ENCODE data around the gene MT1M. TPM values are rescaled to one million over a fixed set of nuclear protein-coding genes. Genes with fewer than 3 reads are reported as not detected.

Gene MT1M
- total and polyA plus RNA-seq, 10 of the 15 experiments (the other 5 are each of a cell fraction or from before 2014, with no cell fraction given), result not detected

DNA sequence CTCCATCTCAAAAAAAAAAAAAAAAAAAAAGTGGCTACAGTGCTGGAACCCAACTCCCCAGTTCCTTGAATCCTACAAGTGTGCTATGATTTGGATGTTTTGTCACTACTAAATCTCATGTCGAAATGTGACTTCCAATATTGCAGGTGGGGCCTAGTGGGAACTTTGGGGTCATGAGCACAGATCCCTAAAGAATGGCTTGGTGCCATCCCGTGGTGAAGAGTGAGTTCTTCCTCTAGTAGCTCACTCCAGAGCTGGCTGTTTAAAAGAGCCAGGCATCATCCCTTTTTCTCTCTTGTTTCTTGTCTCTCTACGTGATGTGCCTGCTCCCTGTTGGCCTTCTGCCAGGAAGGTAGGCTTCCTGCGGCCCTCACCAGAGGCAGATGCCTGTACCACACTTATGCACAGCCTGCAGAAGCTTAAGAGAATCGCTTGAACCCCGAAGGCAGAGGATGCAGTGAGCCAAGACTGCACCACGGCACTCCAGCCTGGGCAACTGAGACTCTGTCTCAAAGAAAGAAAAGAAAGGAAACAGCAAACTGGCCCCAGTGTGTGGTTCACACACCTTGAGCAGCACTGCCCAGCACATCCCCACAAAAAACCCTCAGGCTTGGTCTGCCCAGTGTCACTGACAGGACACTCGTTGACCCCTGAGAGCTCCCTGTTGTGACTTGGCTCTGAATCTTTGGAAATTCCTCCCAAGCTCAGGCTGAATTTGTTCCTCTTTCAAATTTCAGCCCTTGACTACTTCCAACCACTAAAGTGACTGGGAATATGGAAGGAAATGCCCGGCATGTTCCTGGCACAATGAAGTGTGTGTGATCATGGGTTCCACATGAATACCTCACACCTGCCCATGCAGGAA, 3.7 kb upstream of the MT1M start:
- Histone ChIP-seq H3K27ac (ENCODE audit: control insufficient read depth, insufficient read depth) (no peak overlapping the region), H3K4me2 (ENCODE audit: control insufficient read depth, insufficient read depth) (no peak overlapping the region), H3K4me1 (ENCODE audit: control insufficient read depth, insufficient read depth, low read length) (peaks cover 17% of the 10 kb centered on the region), H3K27me3 (replicated peaks in 1 of 2; ENCODE audit: control insufficient read depth in 2 of 2, insufficient read depth in 2 of 2, low read length in 1 of 2) (peaks cover 2 to 18% of the 10 kb centered on the region in 2 experiments), H3K9ac (ENCODE audit: control insufficient read depth, insufficient read depth, low read length) (no peak overlapping the region), H3K79me2 (ENCODE audit: control insufficient read depth, insufficient read depth, low read length) (no peaks in the 10 kb centered on the region), H3K9me3 (replicated peaks; ENCODE audit: control insufficient read depth, insufficient read depth, low read length) (no peaks in the 10 kb centered on the region), H3K36me3 (ENCODE audit: control insufficient read depth in 2 of 2, insufficient read depth in 2 of 2, low read length in 1 of 2) (no peaks in the 10 kb centered on the region), H4K20me1 (ENCODE audit: control insufficient read depth, insufficient read depth) (no peaks in the 10 kb centered on the region), H3K4me3 (no peak overlapping the region), H2AFZ (ENCODE audit: control insufficient read depth, low read depth, low read length) (no peak overlapping the region)
- no peak for FAIRE-seq
- RAD21 ChIA-PET (ENCODE audit: unreplicated experiment), result interaction anchor here (1.4 to 2.7 kb wide), 2 partner anchors 19 to 73 kb away, joined by 3 to 23 read pairs; partner anchors contain the start of gene MT2A
- BruUV-seq (replicated peaks), result no TSS peak
- CTCF ChIA-PET, result interaction anchor here (1.4 to 3.1 kb wide), 2 partner anchors 25 to 28 kb away, joined by 4 to 14 read pairs; no protein-coding TSS in a partner anchor
- POLR2A ChIA-PET, result no interaction called here
- TF ChIP-seq BACH1 (IDR thresholded peaks at IDR 0.05; ENCODE audit: borderline replicate concordance), result no peak
- TF ChIP-seq, protein P1, sequence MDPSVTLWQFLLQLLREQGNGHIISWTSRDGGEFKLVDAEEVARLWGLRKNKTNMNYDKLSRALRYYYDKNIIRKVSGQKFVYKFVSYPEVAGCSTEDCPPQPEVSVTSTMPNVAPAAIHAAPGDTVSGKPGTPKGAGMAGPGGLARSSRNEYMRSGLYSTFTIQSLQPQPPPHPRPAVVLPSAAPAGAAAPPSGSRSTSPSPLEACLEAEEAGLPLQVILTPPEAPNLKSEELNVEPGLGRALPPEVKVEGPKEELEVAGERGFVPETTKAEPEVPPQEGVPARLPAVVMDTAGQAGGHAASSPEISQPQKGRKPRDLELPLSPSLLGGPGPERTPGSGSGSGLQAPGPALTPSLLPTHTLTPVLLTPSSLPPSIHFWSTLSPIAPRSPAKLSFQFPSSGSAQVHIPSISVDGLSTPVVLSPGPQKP (IDR thresholded peaks at IDR 0.05; ENCODE audit: low read depth, low read length), result no peak
- DNase-seq (ENCODE audit: low read depth, low spot score), result no peak
- SMC1A ChIA-PET (ENCODE audit: uncharacterized antibody, unreplicated experiment), result interaction anchor here (1.0 to 1.1 kb wide), 2 partner anchors 19 to 25 kb away, joined by 3 to 6 read pairs; no protein-coding TSS in a partner anchor
- ATAC-seq, result no peak
- intact Hi-C loops (cut with micrococcal nuclease; ENCODE audit: unreplicated experiment), result no loop called here
- in situ Hi-C loops (cut with MboI), result no loop called here
- WGBS (ENCODE audit: insufficient coverage, insufficient replicate concordance, low lambda C conversion rate, missing lambda C conversion rate), result 65% methylated on average over 8 of the region's 9 CpGs

DNA sequence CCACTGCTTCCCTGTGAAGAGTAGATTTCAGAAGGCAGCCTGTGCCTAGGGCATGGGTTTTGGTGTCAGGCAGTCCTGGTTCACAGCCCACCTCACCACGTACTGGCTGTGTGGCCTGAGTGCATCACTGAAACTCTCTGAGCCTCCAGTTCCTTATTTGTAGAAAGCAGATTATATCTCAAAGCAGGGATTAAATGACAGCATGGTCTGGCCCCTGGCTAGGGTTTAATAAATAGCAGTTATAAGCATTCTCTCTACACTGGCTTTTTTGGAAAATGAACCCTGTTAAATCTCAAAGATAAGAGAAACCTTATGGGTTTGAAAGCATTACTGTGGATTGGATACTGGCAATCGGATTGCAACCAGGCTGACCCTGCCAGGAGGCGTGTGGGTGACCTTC, 2.9 kb upstream of the MT1M start:
- ChIA-PET CTCF (interaction anchor here (0.9 to 3.1 kb wide), 6 partner anchors 20 to 115 kb away, joined by 3 to 14 read pairs (median 4); no protein-coding TSS in a partner anchor), POLR2A (interaction anchor here (1.1 to 1.9 kb wide), 2 partner anchors 17 to 21 kb away, joined by 5 to 6 read pairs; partner anchors contain the start of gene MT2A), SMC1A (ENCODE audit: uncharacterized antibody, unreplicated experiment) (interaction anchor here (1.1 to 2.4 kb wide), 3 partner anchors 18 to 72 kb away, joined by 3 to 27 read pairs (median 6); no protein-coding TSS in a partner anchor), RAD21 (ENCODE audit: unreplicated experiment) (interaction anchor here (1.1 to 2.9 kb wide), 3 partner anchors 19 to 72 kb away, joined by 3 to 23 read pairs (median 11); partner anchors contain the start of gene MT2A)
- 64% methylated on average over 3 of the region's 3 CpGs for WGBS (ENCODE audit: insufficient coverage, insufficient replicate concordance, low lambda C conversion rate, missing lambda C conversion rate)
- no peak for DNase-seq (ENCODE audit: low read depth, low spot score)
- H3K36me3 ChIP-seq (ENCODE audit: control insufficient read depth in 2 of 2, insufficient read depth in 2 of 2, low read length in 1 of 2), result no peaks in the 10 kb centered on the region
- no peak overlapping the region for H3K4me3 ChIP-seq
- H3K9ac ChIP-seq (ENCODE audit: control insufficient read depth, insufficient read depth, low read length), result no peak overlapping the region
- BruUV-seq (replicated peaks), result no TSS peak
- H3K79me2 ChIP-seq (ENCODE audit: control insufficient read depth, insufficient read depth, low read length), result no peaks in the 10 kb centered on the region
- no peak overlapping the region for H3K27ac ChIP-seq (ENCODE audit: control insufficient read depth, insufficient read depth)
- H4K20me1 ChIP-seq (ENCODE audit: control insufficient read depth, insufficient read depth), result no peaks in the 10 kb centered on the region
- in situ Hi-C loops (cut with MboI) (no loop called here), intact Hi-C loops (cut with micrococcal nuclease; ENCODE audit: unreplicated experiment) (no loop called here)
- H3K4me2 ChIP-seq (ENCODE audit: control insufficient read depth, insufficient read depth), result no peak overlapping the region
- TF ChIP-seq MXI1 (IDR thresholded peaks at IDR 0.05; ENCODE audit: low read depth, low read length), result no peak
- TF ChIP-seq SPI1 (IDR thresholded peaks at IDR 0.05; ENCODE audit: borderline replicate concordance, insufficient read depth, low read depth, low read length), result peak; percentile 59; the same call in 1 of the 2 replicates
- no peak for TF ChIP-seq ZNF24 (IDR thresholded peaks at IDR 0.05)
- peak; percentile 45 for ATAC-seq
- H3K9me3 ChIP-seq (replicated peaks; ENCODE audit: control insufficient read depth, insufficient read depth, low read length), result no peaks in the 10 kb centered on the region
- FAIRE-seq, result no peak
- no peak overlapping the region for H2AFZ ChIP-seq (ENCODE audit: control insufficient read depth, low read depth, low read length)
- peaks cover 2 to 18% of the 10 kb centered on the region in 2 experiments for H3K27me3 ChIP-seq (replicated peaks in 1 of 2; ENCODE audit: control insufficient read depth in 2 of 2, insufficient read depth in 2 of 2, low read length in 1 of 2)
- H3K4me1 ChIP-seq (ENCODE audit: control insufficient read depth, insufficient read depth, low read length), result peaks cover 17% of the 10 kb centered on the region
